Esophagus (tissue), 2 donors: ENCODE measurements around the gene DNAL4. TPM values are rescaled to one million over a fixed set of nuclear protein-coding genes. Genes with fewer than 3 reads are reported as not detected.

Source experiments
- H3K27ac ChIP-seq, 2 donors: one replicate each; pipeline ENCODE4 v1.5.1; 2013; ENCODE audit warnings: low read depth in 2 of 2, mild to moderate bottlenecking in 2 of 2, inconsistent platforms in 1 of 2, low read length in 1 of 2, moderate library complexity in 1 of 2
- H3K27me3 ChIP-seq, 2 donors: one replicate each; pipeline ENCODE4 v1.6.1; 2013; ENCODE audit warnings: low read length in 2 of 2, control low read depth in 1 of 2, mild to moderate bottlenecking in 1 of 2; ENCODE audit not compliant: insufficient read depth in 2 of 2, control insufficient read depth in 1 of 2
- H3K36me3 ChIP-seq, 2 donors: one replicate each; pipeline ENCODE4 v1.6.1; 2013; ENCODE audit warnings: low read length in 1 of 2; ENCODE audit not compliant: control insufficient read depth in 2 of 2, insufficient read depth in 2 of 2
- H3K4me1 ChIP-seq, 2 donors: one replicate each; pipeline ENCODE4 v1.6.1; 2013; ENCODE audit warnings: low read length in 1 of 2; ENCODE audit not compliant: control insufficient read depth in 2 of 2, insufficient read depth in 2 of 2
- H3K4me3 ChIP-seq, 2 donors: one replicate each; pipeline ENCODE4 v1.5.1; 2013; ENCODE audit warnings: low read length in 2 of 2, mild to moderate bottlenecking in 2 of 2, low read depth in 1 of 2, moderate library complexity in 1 of 2
- H3K9me3 ChIP-seq, 2 donors: one replicate each; pipeline ENCODE4 v1.6.1; 2013; ENCODE audit warnings: mild to moderate bottlenecking in 2 of 2, low read depth in 1 of 2, low read length in 1 of 2, moderate library complexity in 1 of 2; ENCODE audit not compliant: control insufficient read depth in 2 of 2, insufficient read depth in 1 of 2
- WGBS, 2 donors: extraction: QIAGEN DNeasy Blood & Tissue Kit; methylation state at CpG; one replicate each; pipeline ENCODE4 v1.1.7; 2013; 5-methylcytosine and 5-hydroxymethylcytosine counted together
- polyA plus RNA-seq, 2 donors: library from polyadenylated mRNA; stranded (reverse); fragments of 200-250 nt; gene quantifications; one replicate each; pipeline ENCODE4 v1.2.3, GENCODE V29; 2013
- donor health status: healthy with polysubstance abuse.
- donor health status: Bipolar disorder and iron deficiency.

Gene DNAL4
- polyA plus RNA-seq, 2 donors: 8.5 to 12.7 TPM

DNA sequence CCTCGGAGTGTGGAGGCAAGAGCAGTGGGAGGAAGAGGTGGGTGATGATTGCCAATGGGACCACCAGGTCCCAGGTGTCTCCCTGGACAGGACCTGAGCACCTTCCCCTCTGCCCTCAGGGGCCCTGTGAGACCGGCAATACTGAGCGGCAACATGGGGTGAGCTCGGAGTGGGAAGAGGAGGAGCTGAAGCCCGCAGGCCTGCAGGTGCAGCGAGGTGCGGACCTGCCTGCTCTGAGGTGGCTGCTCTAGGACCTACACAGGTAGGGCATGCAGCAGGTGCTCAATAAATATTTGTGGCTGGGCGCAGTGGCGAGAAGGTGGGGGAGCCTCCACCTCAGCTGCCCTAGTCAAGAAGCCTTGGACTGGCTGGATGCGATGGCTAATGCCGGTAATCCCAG, 25.9 kb downstream of the DNAL4 start:
- Histone ChIP-seq H3K4me1 (peaks cover 0 to 3% of the 10 kb centered on the region in 2 donors), H3K36me3 (no peaks in the 10 kb centered on the region), H3K9me3 (no peaks in the 10 kb centered on the region), H3K27ac (no peak overlapping the region), H3K27me3 (no peaks in the 10 kb centered on the region), H3K4me3 (no peak overlapping the region)
- 91 to 94% methylated on average over 11 of the region's 11 CpGs for WGBS, 2 donors

DNA sequence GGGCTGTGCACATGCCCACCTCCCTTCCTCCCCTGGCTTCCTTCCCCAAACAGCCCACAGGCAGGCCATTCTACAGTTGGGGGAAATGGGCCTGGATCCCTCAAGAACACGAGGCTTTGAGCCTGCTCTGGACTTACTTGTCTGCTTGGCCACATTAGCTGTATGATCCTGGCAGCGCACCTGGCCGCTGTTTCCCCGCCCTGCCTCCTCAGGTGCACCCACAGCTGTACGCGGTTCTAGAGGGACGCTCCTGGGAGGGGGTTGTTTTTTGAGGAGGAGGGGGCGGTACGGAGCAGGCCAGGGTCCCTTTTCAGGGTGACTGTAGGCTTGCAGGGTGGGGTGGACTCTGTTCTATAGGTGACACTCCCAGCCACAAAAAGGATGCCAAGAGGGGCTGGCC, 26.6 kb downstream of the DNAL4 start:
- H3K4me3 ChIP-seq: no peak overlapping the region
- H3K27ac ChIP-seq: no peak overlapping the region
- no peaks in the 10 kb centered on the region for H3K27me3 ChIP-seq
- no peaks in the 10 kb centered on the region for H3K9me3 ChIP-seq
- no peaks in the 10 kb centered on the region for H3K36me3 ChIP-seq
- H3K4me1 ChIP-seq: peaks cover 0 to 3% of the 10 kb centered on the region in 2 donors
- WGBS, 2 donors: 71 to 81% methylated on average over 9 of the region's 9 CpGs

DNA sequence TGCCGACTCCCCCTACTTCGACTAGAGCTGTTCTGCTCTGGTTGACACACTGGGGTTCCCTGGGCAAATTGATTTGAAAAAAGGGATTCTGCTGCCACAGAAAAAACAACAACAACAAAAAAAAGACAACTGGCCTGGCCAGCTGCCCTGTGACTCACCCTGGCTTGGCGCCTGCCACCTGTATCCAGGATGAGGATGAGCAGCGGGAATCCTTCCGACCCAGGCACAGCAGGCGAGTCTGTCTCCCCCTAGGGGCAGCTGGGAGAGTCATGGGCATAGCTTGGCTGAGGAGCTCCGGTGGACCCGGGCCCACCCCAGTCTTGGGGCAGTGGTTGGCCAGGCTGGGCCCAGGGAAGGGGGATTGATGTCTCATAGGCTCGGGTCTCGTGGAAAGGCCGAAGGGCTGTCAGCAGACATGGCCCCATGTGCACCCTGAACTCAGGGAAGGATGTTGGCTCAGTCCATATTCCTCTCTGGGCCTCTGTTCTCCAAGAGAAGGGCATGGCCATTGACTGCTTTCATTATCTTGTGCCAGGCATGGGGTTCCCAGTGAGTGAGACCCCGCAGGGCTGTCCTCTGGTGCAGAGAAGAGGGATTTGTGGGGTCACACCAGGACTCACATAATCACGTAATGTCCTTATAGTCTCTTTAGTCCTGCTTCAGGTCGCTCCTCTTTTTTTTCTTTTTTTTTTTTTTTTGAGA, 27.7 kb downstream of the DNAL4 start:
- 39 to 50% methylated on average over 14 of the region's 14 CpGs for WGBS, 2 donors
- Histone ChIP-seq H3K4me1 (peaks cover 0 to 3% of the 10 kb centered on the region in 2 donors), H3K27me3 (no peaks in the 10 kb centered on the region), H3K4me3 (no peak overlapping the region), H3K9me3 (no peaks in the 10 kb centered on the region), H3K36me3 (no peaks in the 10 kb centered on the region), H3K27ac (no peak overlapping the region)

DNA sequence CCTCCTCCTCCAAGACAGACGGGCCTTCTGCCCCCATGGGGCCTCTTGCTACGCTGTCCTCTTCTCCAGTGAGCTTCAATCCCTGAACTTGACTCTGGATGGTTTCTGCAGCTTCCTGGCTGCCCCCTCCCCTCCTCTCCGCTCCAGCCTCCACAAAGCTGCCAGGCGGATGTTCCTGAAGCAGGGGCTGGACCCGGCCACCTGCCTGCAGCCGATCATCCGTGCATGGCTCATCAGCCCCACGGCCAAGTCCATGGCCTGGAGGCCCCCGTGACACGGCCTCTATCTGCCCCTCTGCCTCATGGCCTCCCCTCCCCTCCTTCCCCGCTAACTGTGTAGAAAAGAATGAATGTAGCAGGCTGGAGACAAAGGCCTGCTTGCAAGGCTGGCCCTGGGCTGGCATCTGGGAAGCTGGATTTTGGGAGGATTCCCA, 31.4 kb downstream of the DNAL4 start:
- H3K4me1 ChIP-seq: peaks cover 0 to 3% of the 10 kb centered on the region in 2 donors
- H3K9me3 ChIP-seq: no peaks in the 10 kb centered on the region
- WGBS, 2 donors: 72 to 79% methylated on average over 10 to 11 of the region's 11 CpGs
- no peak overlapping the region for H3K27ac ChIP-seq
- no peaks in the 10 kb centered on the region for H3K27me3 ChIP-seq
- H3K4me3 ChIP-seq: no peak overlapping the region
- no peaks in the 10 kb centered on the region for H3K36me3 ChIP-seq

DNA sequence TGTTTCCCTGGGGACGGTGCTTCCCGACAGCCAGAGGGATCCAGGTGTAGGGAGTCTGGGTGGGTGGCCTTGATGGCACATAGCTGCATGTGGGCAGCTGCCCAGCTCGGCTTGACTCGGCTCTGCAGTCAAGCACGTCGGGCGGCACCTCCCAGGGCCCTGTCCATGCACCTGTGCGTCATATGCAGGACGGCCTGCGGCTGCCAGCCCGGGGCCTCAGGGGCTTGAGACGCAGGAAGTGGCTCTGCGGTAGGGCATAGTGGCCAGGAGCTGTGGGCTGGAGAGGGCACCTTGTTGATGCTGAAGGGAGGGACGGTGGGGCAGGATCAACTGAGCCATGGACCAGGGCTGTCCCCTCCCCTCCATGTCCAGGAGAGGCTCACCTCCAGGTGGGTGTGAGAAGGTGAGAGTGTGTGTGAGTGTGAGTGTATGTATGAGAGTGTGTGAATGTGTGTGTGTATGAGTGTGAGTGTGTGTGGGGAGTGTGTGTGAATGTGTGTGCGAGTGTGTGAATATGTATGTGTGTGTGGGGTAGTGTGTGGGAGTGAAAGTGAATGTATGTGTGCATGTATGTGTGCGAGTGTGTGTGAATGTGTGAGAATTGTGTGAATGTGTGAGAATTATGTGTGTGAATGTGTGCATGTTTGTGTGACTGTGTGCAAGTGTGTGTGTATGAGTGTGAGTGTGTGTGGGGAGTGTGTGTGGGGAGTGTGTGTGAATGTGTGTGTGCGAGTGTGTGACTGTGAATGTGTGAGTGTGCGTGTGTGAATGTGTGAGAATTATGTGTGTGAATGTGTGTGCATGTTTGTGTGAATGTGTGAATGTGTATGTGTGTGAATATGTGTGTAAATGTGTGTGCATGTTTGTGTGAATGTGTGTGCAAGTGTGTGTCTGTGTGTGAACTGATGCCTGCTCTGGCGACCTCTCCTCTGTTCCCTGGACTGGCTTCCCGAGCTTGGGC, 32.5 kb downstream of the DNAL4 start:
- WGBS, 2 donors: 70 to 79% methylated on average over 20 of the region's 20 CpGs
- H3K27ac ChIP-seq: no peak overlapping the region
- no peaks in the 10 kb centered on the region for H3K36me3 ChIP-seq
- H3K4me3 ChIP-seq: no peak overlapping the region
- H3K27me3 ChIP-seq: no peaks in the 10 kb centered on the region
- no peaks in the 10 kb centered on the region for H3K9me3 ChIP-seq
- peaks cover 0 to 3% of the 10 kb centered on the region in 2 donors for H3K4me1 ChIP-seq

DNA sequence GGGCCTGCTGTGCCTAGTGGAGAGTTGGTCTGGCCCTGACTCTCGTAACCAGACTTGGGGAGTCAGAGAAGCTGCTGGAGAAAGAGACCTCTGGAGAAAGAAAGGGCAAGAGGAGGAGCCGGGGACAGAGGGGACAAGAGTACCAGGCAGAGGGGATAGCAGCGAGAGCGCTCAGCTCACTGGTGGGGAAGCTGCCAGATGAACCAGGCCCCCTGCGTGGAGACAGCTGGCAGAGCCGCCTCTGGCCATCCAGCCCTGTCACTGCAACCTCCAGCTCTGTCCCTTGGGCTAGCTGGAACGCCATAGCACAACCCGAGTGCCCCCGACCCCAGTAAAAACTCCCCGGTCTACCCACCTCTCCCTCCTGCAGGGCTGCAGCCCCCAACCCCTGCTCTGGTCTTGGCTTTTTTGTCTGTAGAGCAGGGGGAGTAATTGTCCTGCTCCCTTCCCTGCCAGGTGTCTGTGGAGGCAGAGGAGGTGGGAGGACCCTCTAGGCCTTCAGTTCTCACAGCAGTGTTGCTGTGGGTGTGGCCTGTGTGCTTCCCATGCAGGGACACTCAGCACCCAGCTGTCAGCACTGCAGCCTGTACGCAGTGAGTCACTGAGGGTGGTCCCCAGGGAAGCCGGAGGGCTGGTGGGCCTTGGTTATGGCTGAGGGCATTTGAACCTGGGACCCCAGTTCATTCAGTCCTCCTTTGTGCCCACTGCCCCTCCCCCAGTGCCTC, 33.3 kb downstream of the DNAL4 start:
- no peaks in the 10 kb centered on the region for H3K9me3 ChIP-seq
- no peak overlapping the region for H3K27ac ChIP-seq
- H3K27me3 ChIP-seq: no peaks in the 10 kb centered on the region
- WGBS, 2 donors: 84 to 86% methylated on average over 12 of the region's 12 CpGs
- no peak overlapping the region for H3K4me3 ChIP-seq
- H3K4me1 ChIP-seq: peaks cover 0 to 3% of the 10 kb centered on the region in 2 donors
- H3K36me3 ChIP-seq: no peaks in the 10 kb centered on the region

DNA sequence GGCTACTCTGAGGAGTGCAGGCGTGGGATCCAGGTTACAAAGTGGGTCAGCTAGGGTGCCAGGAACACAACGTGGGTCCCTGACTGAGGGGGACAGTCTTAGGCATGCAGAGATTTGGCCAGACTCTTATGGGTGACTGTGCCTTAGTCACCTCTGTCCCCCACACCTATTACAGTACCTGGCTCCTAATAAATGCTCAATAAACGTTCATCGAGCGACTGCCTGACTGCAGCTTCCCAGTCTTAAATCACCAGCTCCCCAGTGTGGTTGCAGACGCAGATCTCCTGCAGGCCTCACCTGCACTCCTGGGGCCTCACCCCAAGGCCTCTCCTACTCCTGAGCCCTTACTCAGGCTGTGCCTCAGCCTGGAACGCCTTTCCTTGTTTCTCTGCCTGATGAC, 34.9 kb downstream of the DNAL4 start:
- H3K9me3 ChIP-seq: no peaks in the 10 kb centered on the region
- H3K27ac ChIP-seq: no peak overlapping the region
- WGBS, 2 donors: 84% methylated on average over 7 of the region's 7 CpGs
- H3K27me3 ChIP-seq: no peaks in the 10 kb centered on the region
- no peaks in the 10 kb centered on the region for H3K36me3 ChIP-seq
- no peaks in the 10 kb centered on the region for H3K4me1 ChIP-seq
- no peak overlapping the region for H3K4me3 ChIP-seq

DNA sequence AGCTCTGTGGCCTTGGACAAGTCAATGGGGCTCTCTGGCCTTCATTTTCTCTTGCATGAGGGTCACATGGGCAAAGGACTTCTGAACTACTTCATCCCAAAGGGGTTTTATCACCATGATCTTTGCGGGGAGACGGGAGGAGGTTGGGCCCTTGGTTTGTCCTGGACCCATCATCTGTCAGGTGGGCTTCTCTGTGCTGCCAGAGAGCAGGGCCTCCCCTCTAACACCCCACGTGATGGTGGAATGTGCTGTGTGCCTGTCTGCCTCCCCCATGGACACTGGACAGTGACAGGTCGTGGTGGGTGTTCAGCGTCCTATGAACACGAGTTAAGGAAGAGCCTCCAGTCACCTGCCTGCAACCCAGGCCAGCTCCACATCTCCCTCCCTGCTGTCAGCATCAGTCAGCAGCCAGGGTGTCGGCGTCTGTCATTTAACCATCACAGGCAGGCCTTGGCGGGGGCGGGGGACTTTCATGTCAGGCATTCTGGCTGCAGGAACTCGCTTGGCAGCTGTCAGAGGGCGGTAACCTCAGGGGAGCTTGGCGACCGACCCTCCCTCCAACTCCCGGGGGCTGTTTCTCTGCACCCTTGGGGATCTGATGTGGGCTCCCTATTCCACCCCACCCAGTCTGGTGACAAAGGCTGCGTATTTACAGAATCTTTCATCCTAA, 35.5 kb downstream of the DNAL4 start:
- H3K27ac ChIP-seq: no peak overlapping the region
- H3K9me3 ChIP-seq: no peaks in the 10 kb centered on the region
- WGBS, 2 donors: 68 to 69% methylated on average over 16 of the region's 16 CpGs
- H3K4me1 ChIP-seq: peaks cover 0 to 3% of the 10 kb centered on the region in 2 donors
- no peak overlapping the region for H3K4me3 ChIP-seq
- H3K27me3 ChIP-seq: no peaks in the 10 kb centered on the region
- no peaks in the 10 kb centered on the region for H3K36me3 ChIP-seq

DNA sequence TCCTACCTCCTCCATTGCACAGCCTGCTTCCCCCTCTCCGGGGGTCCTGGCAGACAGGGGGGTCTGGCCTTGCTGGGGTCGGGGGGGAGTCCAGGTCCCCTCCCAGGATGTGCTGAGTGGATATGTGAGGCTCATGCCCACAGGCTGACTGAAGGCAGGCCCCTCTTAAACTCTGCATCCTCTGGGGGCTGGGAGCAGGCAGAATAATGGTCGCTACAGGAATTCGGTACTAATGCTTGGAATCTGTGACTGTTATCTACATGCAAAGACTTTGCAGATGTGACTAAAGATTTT, 36.5 kb downstream of the DNAL4 start:
- WGBS, 2 donors: 69 to 78% methylated on average over 4 of the region's 4 CpGs
- Histone ChIP-seq H3K27ac (no peak overlapping the region), H3K27me3 (no peaks in the 10 kb centered on the region), H3K4me3 (no peak overlapping the region), H3K9me3 (no peaks in the 10 kb centered on the region), H3K36me3 (peaks cover 0 to 6% of the 10 kb centered on the region in 2 donors), H3K4me1 (peaks cover 0 to 6% of the 10 kb centered on the region in 2 donors)
